HepG2 (cell line): Measurements from ENCODE around the gene ANKS3. TPM values are rescaled to one million over a fixed set of nuclear protein-coding genes. Genes with fewer than 3 reads are reported as not detected.

ENCODE experiments used
- ATRX ChIP-seq: sonication (generic); formaldehyde crosslinking; IDR thresholded peaks from 2 replicates; pipeline ENCODE4 v1.4.0; 2020; ENCODE audit warnings: missing genetic modification reagents, borderline replicate concordance
- CBX5 ChIP-seq: sonication (generic); formaldehyde crosslinking; IDR thresholded peaks from 2 replicates; pipeline ENCODE4 v1.4.0; 2020; ENCODE audit warnings: missing genetic modification reagents, borderline replicate concordance
- FOXJ3 ChIP-seq: sonication (generic); formaldehyde crosslinking; IDR thresholded peaks from 2 replicates; pipeline ENCODE4 v1.4.0; 2020; ENCODE audit warnings: missing genetic modification reagents, mild to moderate bottlenecking, borderline replicate concordance
- GATAD1 ChIP-seq: IDR thresholded peaks from 2 replicates; pipeline ENCODE4 v1.6.1; 2016; ENCODE audit warnings: missing genetic modification reagents, missing compliant biosample characterization
- GTF2F1 ChIP-seq: fragments of 150-350 bp; IDR thresholded peaks from 2 replicates; pipeline ENCODE4 v1.6.1; 2014; ENCODE audit warnings: low read length
- MTA1 ChIP-seq: sonication (generic); formaldehyde crosslinking; IDR thresholded peaks from 2 replicates; pipeline ENCODE4 v1.4.0; 2020; ENCODE audit warnings: missing genetic modification reagents, mild to moderate bottlenecking, borderline replicate concordance
- MXI1 ChIP-seq: IDR thresholded peaks from 3 replicates; pipeline ENCODE4 v1.6.1; 2012; ENCODE audit warnings: low read depth, low read length, inconsistent platforms, borderline replicate concordance
- NFATC3 ChIP-seq: sonication (generic); formaldehyde crosslinking; IDR thresholded peaks from 2 replicates; pipeline ENCODE4 v1.5.1; 2020; ENCODE audit warnings: mild to moderate bottlenecking, missing genetic modification reagents
- NR2F1 ChIP-seq, 2 experiments: fragments of 450-650 bp in 1 of 2; formaldehyde crosslinking in 1 of 2; IDR thresholded peaks; 2 replicates each; pipeline versions ENCODE4 v1.5.0 to v1.6.1; 2016 to 2020; ENCODE audit warnings: mild to moderate bottlenecking in 1 of 2, missing compliant biosample characterization in 1 of 2, missing genetic modification reagents in 1 of 2, moderate library complexity in 1 of 2
- SMARCE1 ChIP-seq: fragments of 450-650 bp; IDR thresholded peaks from 2 replicates; pipeline ENCODE4 v1.6.1; 2017; ENCODE audit warnings: borderline replicate concordance
- SMYD3 ChIP-seq: sonication (generic); formaldehyde crosslinking; IDR thresholded peaks from 2 replicates; pipeline ENCODE4 v1.8.1; 2023; ENCODE audit warnings: mild to moderate bottlenecking, missing genetic modification reagents
- SOX5 ChIP-seq: IDR thresholded peaks from 2 replicates; pipeline ENCODE4 v1.6.1; 2016; ENCODE audit warnings: borderline replicate concordance
- STAG1 ChIP-seq: sonication (generic); formaldehyde crosslinking; IDR thresholded peaks from 2 replicates; pipeline ENCODE4 v1.4.0; 2020; ENCODE audit warnings: missing genetic modification reagents
- ZFX ChIP-seq: sonication (generic); formaldehyde crosslinking; IDR thresholded peaks from 2 replicates; pipeline ENCODE4 v1.4.0; 2020; ENCODE audit warnings: mild to moderate bottlenecking, low read depth, missing genetic modification reagents, moderate library complexity
- ZNF235 ChIP-seq: sonication (generic); formaldehyde crosslinking; IDR thresholded peaks from 2 replicates; pipeline ENCODE4 v1.8.1; 2023; ENCODE audit warnings: mild to moderate bottlenecking, missing genetic modification reagents, borderline replicate concordance
- polyA plus RNA-seq, 8 experiments: library from polyadenylated mRNA; depleted of rRNA in 3 of 8; stranded (reverse) in 7 of 8; unstranded in 1 of 8; fragments of >200 nt; fragmentation: Illumina TruSeq in 4 of 8; extraction: Trizol in 4 of 8; gene quantifications; 2 replicates each; pipeline versions ENCODE4 v1.2.1 to v1.2.3, GENCODE V29; 2011 to 2016; ENCODE audit warnings: low read depth in 4 of 8, missing spikeins in 1 of 8, mixed read lengths in 1 of 8; ENCODE audit not compliant: insufficient read depth in 1 of 8
- total RNA-seq, 5 experiments: library from RNA; depleted of rRNA; stranded (reverse); fragments of >200 nt; fragmentation: Illumina TruSeq; extraction: Trizol; gene quantifications; 2 replicates each; pipeline ENCODE4 v1.2.3, GENCODE V29; 2016; ENCODE audit warnings: low read depth in 1 of 5
- TF ChIP-seq, protein P1 (sequence below): sonication (generic); formaldehyde crosslinking; IDR thresholded peaks from 2 replicates; pipeline ENCODE4 v1.5.1; 2020; ENCODE audit warnings: mild to moderate bottlenecking, missing genetic modification reagents, borderline replicate concordance
- TF ChIP-seq, protein P2 (sequence below): sonication (generic); formaldehyde crosslinking; IDR thresholded peaks from 2 replicates; pipeline ENCODE4 v1.9.0; 2021; ENCODE audit warnings: missing genetic modification reagents, borderline replicate concordance
- TF ChIP-seq, protein P3 (sequence below): sonication (generic); formaldehyde crosslinking; IDR thresholded peaks from 2 replicates; pipeline ENCODE4 v1.4.0; 2020; ENCODE audit warnings: missing genetic modification reagents, mild to moderate bottlenecking, borderline replicate concordance

The ANKS3 gene
- total and polyA plus RNA-seq, 2 of the 13 experiments (the other 11 are each of a cell fraction or from before 2014, with no cell fraction given) = 11.4 to 15.9 TPM

DNA sequence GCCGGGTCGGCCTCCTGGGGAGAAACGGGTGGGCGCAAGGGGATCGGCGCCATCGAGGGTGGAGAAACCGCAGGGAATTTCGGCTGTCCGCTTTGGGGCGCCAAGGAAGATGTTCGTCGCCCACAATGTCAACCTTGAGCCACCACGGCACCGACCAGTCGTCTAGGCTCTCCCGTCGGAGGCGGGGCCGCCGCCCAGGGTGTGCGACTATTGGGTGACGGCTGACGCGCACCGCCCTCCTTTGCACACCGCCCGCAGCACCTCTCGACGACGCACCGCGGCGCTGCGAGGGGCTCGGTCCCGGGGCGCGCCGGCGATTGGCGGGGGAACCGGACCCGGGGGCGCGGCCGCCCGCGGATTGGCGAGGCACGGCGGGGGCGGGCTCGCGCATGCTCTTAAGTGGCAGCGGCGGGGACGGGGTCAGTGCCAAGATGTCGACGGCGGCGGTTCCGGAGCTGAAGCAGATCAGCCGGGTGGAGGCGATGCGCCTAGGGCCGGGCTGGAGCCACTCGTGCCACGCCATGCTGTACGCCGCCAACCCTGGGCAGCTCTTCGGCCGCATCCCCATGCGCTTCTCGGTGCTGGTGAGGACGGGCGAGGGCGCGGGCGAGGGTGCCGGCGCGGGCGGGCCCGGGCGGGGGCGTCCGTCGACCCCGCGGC is 40.6 kb downstream of the ANKS3 start, which contains the start of gene NUDT16L1 (continued):
- TF ChIP-seq, protein P1, sequence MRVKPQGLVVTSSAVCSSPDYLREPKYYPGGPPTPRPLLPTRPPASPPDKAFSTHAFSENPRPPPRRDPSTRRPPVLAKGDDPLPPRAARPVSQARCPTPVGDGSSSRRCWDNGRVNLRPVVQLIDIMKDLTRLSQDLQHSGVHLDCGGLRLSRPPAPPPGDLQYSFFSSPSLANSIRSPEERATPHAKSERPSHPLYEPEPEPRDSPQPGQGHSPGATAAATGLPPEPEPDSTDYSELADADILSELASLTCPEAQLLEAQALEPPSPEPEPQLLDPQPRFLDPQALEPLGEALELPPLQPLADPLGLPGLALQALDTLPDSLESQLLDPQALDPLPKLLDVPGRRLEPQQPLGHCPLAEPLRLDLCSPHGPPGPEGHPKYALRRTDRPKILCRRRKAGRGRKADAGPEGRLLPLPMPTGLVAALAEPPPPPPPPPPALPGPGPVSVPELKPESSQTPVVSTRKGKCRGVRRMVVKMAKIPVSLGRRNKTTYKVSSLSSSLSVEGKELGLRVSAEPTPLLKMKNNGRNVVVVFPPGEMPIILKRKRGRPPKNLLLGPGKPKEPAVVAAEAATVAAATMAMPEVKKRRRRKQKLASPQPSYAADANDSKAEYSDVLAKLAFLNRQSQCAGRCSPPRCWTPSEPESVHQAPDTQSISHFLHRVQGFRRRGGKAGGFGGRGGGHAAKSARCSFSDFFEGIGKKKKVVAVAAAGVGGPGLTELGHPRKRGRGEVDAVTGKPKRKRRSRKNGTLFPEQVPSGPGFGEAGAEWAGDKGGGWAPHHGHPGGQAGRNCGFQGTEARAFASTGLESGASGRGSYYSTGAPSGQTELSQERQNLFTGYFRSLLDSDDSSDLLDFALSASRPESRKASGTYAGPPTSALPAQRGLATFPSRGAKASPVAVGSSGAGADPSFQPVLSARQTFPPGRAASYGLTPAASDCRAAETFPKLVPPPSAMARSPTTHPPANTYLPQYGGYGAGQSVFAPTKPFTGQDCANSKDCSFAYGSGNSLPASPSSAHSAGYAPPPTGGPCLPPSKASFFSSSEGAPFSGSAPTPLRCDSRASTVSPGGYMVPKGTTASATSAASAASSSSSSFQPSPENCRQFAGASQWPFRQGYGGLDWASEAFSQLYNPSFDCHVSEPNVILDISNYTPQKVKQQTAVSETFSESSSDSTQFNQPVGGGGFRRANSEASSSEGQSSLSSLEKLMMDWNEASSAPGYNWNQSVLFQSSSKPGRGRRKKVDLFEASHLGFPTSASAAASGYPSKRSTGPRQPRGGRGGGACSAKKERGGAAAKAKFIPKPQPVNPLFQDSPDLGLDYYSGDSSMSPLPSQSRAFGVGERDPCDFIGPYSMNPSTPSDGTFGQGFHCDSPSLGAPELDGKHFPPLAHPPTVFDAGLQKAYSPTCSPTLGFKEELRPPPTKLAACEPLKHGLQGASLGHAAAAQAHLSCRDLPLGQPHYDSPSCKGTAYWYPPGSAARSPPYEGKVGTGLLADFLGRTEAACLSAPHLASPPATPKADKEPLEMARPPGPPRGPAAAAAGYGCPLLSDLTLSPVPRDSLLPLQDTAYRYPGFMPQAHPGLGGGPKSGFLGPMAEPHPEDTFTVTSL (CRISPR knock-in tag) = no peak
- TF ChIP-seq ZNF235 (CRISPR knock-in tag) = peak; percentile 29; the same call in 1 of the 2 replicates
- no peak for TF ChIP-seq STAG1 (CRISPR knock-in tag)
- TF ChIP-seq SOX5 (CRISPR knock-in tag) = 0 out of 2 replicates have a peak, but pooled peaks have one; percentile 12
- no peak for TF ChIP-seq ATRX (CRISPR knock-in tag)
- TF ChIP-seq, protein P2, sequence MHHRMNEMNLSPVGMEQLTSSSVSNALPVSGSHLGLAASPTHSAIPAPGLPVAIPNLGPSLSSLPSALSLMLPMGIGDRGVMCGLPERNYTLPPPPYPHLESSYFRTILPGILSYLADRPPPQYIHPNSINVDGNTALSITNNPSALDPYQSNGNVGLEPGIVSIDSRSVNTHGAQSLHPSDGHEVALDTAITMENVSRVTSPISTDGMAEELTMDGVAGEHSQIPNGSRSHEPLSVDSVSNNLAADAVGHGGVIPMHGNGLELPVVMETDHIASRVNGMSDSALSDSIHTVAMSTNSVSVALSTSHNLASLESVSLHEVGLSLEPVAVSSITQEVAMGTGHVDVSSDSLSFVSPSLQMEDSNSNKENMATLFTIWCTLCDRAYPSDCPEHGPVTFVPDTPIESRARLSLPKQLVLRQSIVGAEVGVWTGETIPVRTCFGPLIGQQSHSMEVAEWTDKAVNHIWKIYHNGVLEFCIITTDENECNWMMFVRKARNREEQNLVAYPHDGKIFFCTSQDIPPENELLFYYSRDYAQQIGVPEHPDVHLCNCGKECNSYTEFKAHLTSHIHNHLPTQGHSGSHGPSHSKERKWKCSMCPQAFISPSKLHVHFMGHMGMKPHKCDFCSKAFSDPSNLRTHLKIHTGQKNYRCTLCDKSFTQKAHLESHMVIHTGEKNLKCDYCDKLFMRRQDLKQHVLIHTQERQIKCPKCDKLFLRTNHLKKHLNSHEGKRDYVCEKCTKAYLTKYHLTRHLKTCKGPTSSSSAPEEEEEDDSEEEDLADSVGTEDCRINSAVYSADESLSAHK (CRISPR knock-in tag) = no peak
- no peak for TF ChIP-seq SMARCE1
- TF ChIP-seq CBX5 (CRISPR knock-in tag) = no peak
- TF ChIP-seq NR2F1 (CRISPR knock-in tag; IDR thresholded peaks at IDR 0.05) = no peak
- no peak for TF ChIP-seq SMYD3
- peak; percentile 60 for TF ChIP-seq GATAD1 (CRISPR knock-in tag)
- TF ChIP-seq, protein P3, sequence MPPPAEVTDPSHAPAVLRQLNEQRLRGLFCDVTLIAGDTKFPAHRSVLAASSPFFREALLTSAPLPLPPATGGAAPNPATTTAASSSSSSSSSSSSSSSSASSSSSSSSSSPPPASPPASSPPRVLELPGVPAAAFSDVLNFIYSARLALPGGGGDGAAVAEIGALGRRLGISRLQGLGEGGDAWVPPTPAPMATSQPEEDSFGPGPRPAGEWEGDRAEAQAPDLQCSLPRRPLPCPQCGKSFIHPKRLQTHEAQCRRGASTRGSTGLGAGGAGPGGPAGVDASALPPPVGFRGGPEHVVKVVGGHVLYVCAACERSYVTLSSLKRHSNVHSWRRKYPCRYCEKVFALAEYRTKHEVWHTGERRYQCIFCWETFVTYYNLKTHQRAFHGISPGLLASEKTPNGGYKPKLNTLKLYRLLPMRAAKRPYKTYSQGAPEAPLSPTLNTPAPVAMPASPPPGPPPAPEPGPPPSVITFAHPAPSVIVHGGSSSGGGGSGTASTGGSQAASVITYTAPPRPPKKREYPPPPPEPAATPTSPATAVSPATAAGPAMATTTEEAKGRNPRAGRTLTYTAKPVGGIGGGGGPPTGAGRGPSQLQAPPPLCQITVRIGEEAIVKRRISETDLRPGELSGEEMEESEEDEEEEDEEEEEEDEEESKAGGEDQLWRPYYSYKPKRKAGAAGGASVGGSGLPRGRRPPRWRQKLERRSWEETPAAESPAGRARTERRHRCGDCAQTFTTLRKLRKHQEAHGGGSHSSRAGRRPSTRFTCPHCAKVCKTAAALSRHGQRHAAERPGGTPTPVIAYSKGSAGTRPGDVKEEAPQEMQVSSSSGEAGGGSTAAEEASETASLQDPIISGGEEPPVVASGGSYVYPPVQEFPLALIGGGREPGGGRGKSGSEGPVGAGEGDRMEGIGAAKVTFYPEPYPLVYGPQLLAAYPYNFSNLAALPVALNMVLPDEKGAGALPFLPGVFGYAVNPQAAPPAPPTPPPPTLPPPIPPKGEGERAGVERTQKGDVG (CRISPR knock-in tag) = 0 out of 2 replicates have a peak, but pooled peaks have one; percentile 17
- no peak for TF ChIP-seq NFATC3 (CRISPR knock-in tag)
- TF ChIP-seq FOXJ3 (CRISPR knock-in tag) = no peak
- peak; percentile 84; the same call in 1 of the 3 replicates for TF ChIP-seq MXI1
- TF ChIP-seq MTA1 (CRISPR knock-in tag) = no peak
- no peak for TF ChIP-seq GTF2F1
- TF ChIP-seq ZFX (CRISPR knock-in tag) = peak; percentile 90
